Lower leg skin (tissue), 4 donors: ENCODE results near the gene LRFN2. TPM values are rescaled to one million over a fixed set of nuclear protein-coding genes. Genes with fewer than 3 reads are reported as not detected.

Experiments
- DNase-seq, 2 donors: peaks; one replicate each; pipeline ENCODE4 v3.0.0-alpha.2; 2019; ENCODE audit warnings: low spot score in 2 of 2
- H3K4me3 ChIP-seq: fragments of 200-600 bp; sonication (generic); 2 replicates; pipeline ENCODE4 v1.5.1; 2017; ENCODE audit warnings: mild to moderate bottlenecking, low read depth; ENCODE audit not compliant: poor library complexity, severe bottlenecking
- POLR2A ChIP-seq, 2 donors: fragments of 450-650 bp; IDR thresholded peaks; one replicate each; pipeline ENCODE4 v1.6.1; 2016 to 2017; ENCODE audit warnings: antibody characterized with exemption in 2 of 2, mild to moderate bottlenecking in 1 of 2, moderate library complexity in 1 of 2
- WGBS, 2 donors: methylation state at CpG; one replicate each; pipeline ENCODE4 v1.1.5; 2018; 5-methylcytosine and 5-hydroxymethylcytosine counted together
- intact Hi-C: fragments of 100-400 bp; cut with DNase I; formaldehyde crosslinking; loops from one replicate; pipeline ENCODE4 v1.15.0; 2023; ENCODE audit warnings: low total_unique reads
- total RNA-seq, 4 donors: library from RNA; depleted of rRNA; stranded (reverse); fragments of >200 nt; gene quantifications; one replicate each; pipeline ENCODE4 v1.1.0, GENCODE V29; 2016
- TF ChIP-seq, protein P1 (sequence below), 3 donors: fragments of 450-650 bp; IDR thresholded peaks; one replicate each; pipeline ENCODE4 v1.5.1; 2016; ENCODE audit warnings: antibody characterized with exemption in 3 of 3, mild to moderate bottlenecking in 3 of 3, moderate library complexity in 2 of 3

Gene LRFN2
- total RNA-seq, 4 donors from 2014 or later: 0.10 TPM; not detected in 3

DNA sequence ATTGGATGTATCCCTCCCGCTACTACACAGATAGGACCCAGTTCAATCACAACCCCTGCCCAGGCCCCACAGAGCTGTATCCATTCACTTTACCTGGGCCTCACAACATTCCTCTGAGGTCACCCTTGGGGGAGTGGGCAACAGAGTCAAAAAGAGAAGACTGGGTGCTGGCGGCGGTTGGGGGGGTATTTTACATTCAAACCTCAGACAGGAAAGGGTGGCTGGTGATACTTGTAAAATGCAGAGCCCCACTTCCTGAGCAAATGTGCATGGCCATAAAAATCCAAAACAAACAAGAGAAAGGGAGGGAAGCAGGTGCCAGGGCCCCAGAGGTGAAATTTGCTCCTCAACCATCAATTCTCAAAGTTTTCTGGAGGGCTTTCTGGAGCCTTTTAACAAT, 3.5 kb downstream of the LRFN2 start:
- TF ChIP-seq POLR2A (IDR thresholded peaks at IDR 0.05): no peak
- TF ChIP-seq, protein P1, sequence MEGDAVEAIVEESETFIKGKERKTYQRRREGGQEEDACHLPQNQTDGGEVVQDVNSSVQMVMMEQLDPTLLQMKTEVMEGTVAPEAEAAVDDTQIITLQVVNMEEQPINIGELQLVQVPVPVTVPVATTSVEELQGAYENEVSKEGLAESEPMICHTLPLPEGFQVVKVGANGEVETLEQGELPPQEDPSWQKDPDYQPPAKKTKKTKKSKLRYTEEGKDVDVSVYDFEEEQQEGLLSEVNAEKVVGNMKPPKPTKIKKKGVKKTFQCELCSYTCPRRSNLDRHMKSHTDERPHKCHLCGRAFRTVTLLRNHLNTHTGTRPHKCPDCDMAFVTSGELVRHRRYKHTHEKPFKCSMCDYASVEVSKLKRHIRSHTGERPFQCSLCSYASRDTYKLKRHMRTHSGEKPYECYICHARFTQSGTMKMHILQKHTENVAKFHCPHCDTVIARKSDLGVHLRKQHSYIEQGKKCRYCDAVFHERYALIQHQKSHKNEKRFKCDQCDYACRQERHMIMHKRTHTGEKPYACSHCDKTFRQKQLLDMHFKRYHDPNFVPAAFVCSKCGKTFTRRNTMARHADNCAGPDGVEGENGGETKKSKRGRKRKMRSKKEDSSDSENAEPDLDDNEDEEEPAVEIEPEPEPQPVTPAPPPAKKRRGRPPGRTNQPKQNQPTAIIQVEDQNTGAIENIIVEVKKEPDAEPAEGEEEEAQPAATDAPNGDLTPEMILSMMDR (IDR thresholded peaks at IDR 0.05): no peak
- no peak overlapping the region for H3K4me3 ChIP-seq
- WGBS, 2 donors: 58 to 69% methylated on average over 3 of the region's 3 CpGs
- DNase-seq: no peak
- intact Hi-C loops: no loop called here

GRCh38 chr6:40582892-40583291, 4.3 kb downstream of the LRFN2 start:
- 86 to 90% methylated on average over 3 of the region's 3 CpGs for WGBS, 2 donors
- no peak for TF ChIP-seq POLR2A (IDR thresholded peaks at IDR 0.05)
- TF ChIP-seq, protein P1 (IDR thresholded peaks at IDR 0.05): no peak
- intact Hi-C loops: no loop called here
- H3K4me3 ChIP-seq: no peak overlapping the region
- DNase-seq: no peak

DNA sequence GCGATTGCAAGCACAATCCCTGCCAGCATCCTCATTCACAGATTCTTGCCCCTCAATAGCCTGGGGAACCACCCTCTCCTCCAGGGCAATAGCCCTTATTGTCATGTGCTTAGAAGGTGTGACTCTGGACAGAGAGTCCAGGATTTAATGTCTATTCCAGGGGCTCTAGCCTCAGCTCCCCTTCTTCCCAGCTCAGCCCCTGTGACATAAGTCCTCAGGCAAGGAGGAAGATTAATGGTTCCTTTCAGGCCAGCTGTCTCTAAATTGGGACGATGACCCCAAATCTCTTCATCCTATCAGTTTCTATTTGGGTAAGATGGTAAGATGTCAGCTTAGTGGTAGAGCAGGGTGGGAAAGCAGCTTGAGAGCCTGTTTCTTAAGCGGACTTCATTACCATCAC, 8.1 kb downstream of the LRFN2 start:
- no peak for DNase-seq
- no peak overlapping the region for H3K4me3 ChIP-seq
- WGBS, 2 donors: 82% methylated on average over 3 of the region's 3 CpGs
- TF ChIP-seq, protein P1 (IDR thresholded peaks at IDR 0.05): no peak
- no peak for TF ChIP-seq POLR2A (IDR thresholded peaks at IDR 0.05)
- intact Hi-C loops: no loop called here

DNA sequence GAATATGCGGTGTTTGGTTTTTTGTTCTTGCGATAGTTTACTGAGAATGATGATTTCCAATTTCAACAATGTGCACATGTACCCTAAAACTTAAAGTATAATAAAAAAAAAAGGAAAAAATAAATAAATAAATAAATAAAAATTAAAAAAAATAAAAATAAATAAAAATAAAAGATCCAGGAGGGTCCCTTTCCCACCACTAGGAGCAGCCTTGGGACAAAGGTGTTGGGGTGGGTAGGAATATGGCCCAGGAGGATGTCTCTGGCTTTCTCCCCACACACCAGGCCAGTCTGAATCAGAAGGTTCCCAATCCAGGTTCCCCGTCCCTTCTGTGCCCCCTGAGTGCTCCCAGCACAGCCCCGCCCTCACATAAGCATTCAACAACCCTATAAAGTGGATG, 9.5 kb downstream of the LRFN2 start:
- 90 to 94% methylated on average over 4 of the region's 4 CpGs for WGBS, 2 donors
- DNase-seq: no peak
- TF ChIP-seq, protein P1 (IDR thresholded peaks at IDR 0.05): no peak
- intact Hi-C loops: no loop called here
- H3K4me3 ChIP-seq: no peak overlapping the region

DNA sequence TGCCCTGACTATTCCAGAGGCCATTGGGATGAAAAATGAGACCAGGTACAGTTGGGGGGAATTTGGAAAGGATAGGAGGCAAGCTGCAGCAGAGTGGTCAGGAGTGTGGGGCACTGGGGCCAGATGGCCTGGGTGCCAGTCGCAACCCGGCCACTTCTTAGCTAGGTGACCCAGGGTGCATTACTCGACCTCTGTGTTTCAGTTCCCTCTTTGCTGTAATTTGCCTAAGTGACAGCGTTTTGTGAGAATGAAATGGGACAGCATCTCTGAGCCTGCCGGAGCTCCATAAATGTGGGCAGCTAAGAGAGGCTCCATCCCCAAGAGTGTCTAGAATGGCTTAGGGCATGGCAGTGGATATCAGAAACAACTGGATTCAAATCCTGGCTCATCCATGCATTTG, 13.9 kb downstream of the LRFN2 start:
- intact Hi-C loops: no loop called here
- no peak overlapping the region for H3K4me3 ChIP-seq
- TF ChIP-seq POLR2A (IDR thresholded peaks at IDR 0.05): no peak
- TF ChIP-seq, protein P1 (IDR thresholded peaks at IDR 0.05): no peak
- DNase-seq: no peak
- WGBS, 2 donors: 88 to 91% methylated on average over 5 of the region's 5 CpGs

GRCh38 chr6:40569162-40569910, 17.8 kb downstream of the LRFN2 start:
- no peak for TF ChIP-seq POLR2A (IDR thresholded peaks at IDR 0.05)
- TF ChIP-seq, protein P1 (IDR thresholded peaks at IDR 0.05): no peak
- WGBS, 2 donors: 63 to 73% methylated on average over 7 to 8 of the region's 8 CpGs
- no peak for DNase-seq
- intact Hi-C loops: no loop called here
- no peak overlapping the region for H3K4me3 ChIP-seq
